Ishikawa (cell line): Measurements from ENCODE around the gene OPHN1.

Experiments
- CEBPB ChIP-seq: IDR thresholded peaks from 2 replicates; pipeline ENCODE4 v1.6.1; 2012
- CREB1 ChIP-seq: IDR thresholded peaks from 2 replicates; pipeline ENCODE4 v1.6.1; 2012; ENCODE audit warnings: low read depth
- EGR1 ChIP-seq: IDR thresholded peaks from 2 replicates; pipeline ENCODE4 v1.6.1; 2012
- EP300 ChIP-seq: IDR thresholded peaks from 2 replicates; pipeline ENCODE4 v1.6.1; 2012; ENCODE audit warnings: borderline replicate concordance
- FOXM1 ChIP-seq: IDR thresholded peaks from 2 replicates; pipeline ENCODE4 v1.6.1; 2012; ENCODE audit warnings: low read depth, borderline replicate concordance
- MAX ChIP-seq: IDR thresholded peaks from 2 replicates; pipeline ENCODE4 v1.6.1; 2012
- NFIC ChIP-seq: IDR thresholded peaks from 2 replicates; pipeline ENCODE4 v1.6.1; 2012
- RAD21 ChIP-seq: IDR thresholded peaks from 2 replicates; pipeline ENCODE4 v1.6.1; 2012; ENCODE audit warnings: low read depth
- TAF1 ChIP-seq: IDR thresholded peaks from 2 replicates; pipeline ENCODE4 v1.6.1; 2012; ENCODE audit warnings: low read depth, mild to moderate bottlenecking
- TCF12 ChIP-seq: IDR thresholded peaks from 2 replicates; pipeline ENCODE4 v1.6.1; 2012; ENCODE audit warnings: low read depth
- TEAD4 ChIP-seq: IDR thresholded peaks from 2 replicates; pipeline ENCODE4 v1.6.1; 2012
- USF1 ChIP-seq: IDR thresholded peaks from 2 replicates; pipeline ENCODE4 v1.6.1; 2012
- YY1 ChIP-seq: IDR thresholded peaks from 2 replicates; pipeline ENCODE4 v1.6.1; 2012; ENCODE audit warnings: low read depth
- ZBTB7A ChIP-seq: IDR thresholded peaks from 2 replicates; pipeline ENCODE4 v1.6.1; 2012; ENCODE audit warnings: low read depth
- TF ChIP-seq, protein P1 (sequence below): IDR thresholded peaks from 2 replicates; pipeline ENCODE4 v1.6.1; 2012; ENCODE audit warnings: low read depth, mild to moderate bottlenecking

OPHN1 gene

DNA sequence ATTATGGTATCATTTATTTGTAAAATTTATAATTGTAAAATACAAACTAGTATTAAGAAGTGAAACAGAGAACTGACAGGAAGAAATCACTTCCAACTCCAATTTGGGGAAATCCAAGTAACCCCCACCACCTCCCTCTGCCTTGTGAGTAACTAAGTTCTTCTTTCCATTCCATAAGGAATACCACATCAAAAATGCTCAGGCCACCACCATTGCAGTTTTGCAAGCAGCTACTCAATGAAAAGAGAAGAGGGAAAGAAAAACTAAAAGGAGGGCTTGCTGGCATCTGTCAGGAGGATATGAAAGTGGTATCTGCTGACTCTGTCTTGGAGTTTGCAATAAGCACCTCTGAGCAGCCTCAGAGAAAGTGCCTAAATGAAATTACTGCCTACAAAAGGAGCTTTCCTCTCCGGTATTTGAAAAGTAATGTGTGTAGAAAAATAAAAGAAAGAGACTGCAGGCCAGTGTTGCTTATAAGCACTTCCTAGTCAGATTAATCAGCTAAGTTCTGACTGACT, 228.7 kb downstream of the OPHN1 start:
- TF ChIP-seq FOXM1, result no peak
- no peak for TF ChIP-seq TEAD4
- TF ChIP-seq NFIC, result no peak
- no peak for TF ChIP-seq ZBTB7A
- TF ChIP-seq EGR1, result no peak
- no peak for TF ChIP-seq USF1

DNA sequence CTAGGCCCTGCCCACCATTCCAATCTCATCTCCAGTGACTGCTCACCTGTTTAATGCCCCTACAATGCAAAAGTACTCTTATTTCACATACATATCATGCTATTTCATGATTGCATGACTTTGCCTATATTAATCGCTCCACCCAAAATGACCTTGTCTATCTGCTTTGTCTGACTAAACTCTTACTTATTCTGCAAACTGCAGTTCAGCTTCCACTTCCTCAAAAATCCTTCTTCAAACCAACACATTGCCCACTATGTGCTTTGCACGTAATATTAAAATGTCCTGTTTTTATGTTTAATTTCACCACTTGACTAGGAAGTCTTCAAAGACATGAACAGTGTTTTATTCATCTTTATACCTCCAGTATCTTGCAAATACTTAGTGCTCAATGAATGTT, 229.6 kb downstream of the OPHN1 start:
- TF ChIP-seq USF1 (no peak), FOXM1 (no peak), CREB1 (no peak), EGR1 (no peak), MAX (no peak), TEAD4 (no peak)

DNA sequence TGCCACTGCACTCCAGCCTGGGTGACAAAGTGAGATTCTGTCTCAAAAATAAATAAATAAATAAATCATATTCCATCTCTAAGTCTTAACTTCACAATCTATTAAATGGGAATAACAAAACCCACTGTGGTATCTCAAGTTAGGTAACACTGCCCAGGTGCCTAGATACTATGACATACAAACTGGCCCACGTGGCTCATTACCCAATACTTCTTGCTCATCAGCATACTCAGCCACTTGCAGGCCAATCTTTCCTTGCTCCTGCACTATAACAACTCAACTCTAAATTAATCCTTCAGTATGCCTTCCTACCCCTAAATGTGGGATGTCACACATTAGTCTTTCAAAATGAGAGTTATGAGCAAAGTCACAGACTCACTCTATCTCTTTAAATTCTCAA, 230.1 kb downstream of the OPHN1 start:
- no peak for TF ChIP-seq CREB1
- no peak for TF ChIP-seq MAX
- TF ChIP-seq NFIC, result no peak
- TF ChIP-seq USF1, result no peak
- TF ChIP-seq, protein P1, sequence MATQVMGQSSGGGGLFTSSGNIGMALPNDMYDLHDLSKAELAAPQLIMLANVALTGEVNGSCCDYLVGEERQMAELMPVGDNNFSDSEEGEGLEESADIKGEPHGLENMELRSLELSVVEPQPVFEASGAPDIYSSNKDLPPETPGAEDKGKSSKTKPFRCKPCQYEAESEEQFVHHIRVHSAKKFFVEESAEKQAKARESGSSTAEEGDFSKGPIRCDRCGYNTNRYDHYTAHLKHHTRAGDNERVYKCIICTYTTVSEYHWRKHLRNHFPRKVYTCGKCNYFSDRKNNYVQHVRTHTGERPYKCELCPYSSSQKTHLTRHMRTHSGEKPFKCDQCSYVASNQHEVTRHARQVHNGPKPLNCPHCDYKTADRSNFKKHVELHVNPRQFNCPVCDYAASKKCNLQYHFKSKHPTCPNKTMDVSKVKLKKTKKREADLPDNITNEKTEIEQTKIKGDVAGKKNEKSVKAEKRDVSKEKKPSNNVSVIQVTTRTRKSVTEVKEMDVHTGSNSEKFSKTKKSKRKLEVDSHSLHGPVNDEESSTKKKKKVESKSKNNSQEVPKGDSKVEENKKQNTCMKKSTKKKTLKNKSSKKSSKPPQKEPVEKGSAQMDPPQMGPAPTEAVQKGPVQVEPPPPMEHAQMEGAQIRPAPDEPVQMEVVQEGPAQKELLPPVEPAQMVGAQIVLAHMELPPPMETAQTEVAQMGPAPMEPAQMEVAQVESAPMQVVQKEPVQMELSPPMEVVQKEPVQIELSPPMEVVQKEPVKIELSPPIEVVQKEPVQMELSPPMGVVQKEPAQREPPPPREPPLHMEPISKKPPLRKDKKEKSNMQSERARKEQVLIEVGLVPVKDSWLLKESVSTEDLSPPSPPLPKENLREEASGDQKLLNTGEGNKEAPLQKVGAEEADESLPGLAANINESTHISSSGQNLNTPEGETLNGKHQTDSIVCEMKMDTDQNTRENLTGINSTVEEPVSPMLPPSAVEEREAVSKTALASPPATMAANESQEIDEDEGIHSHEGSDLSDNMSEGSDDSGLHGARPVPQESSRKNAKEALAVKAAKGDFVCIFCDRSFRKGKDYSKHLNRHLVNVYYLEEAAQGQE, result no peak
- no peak for TF ChIP-seq EP300
- TF ChIP-seq TAF1, result no peak

DNA sequence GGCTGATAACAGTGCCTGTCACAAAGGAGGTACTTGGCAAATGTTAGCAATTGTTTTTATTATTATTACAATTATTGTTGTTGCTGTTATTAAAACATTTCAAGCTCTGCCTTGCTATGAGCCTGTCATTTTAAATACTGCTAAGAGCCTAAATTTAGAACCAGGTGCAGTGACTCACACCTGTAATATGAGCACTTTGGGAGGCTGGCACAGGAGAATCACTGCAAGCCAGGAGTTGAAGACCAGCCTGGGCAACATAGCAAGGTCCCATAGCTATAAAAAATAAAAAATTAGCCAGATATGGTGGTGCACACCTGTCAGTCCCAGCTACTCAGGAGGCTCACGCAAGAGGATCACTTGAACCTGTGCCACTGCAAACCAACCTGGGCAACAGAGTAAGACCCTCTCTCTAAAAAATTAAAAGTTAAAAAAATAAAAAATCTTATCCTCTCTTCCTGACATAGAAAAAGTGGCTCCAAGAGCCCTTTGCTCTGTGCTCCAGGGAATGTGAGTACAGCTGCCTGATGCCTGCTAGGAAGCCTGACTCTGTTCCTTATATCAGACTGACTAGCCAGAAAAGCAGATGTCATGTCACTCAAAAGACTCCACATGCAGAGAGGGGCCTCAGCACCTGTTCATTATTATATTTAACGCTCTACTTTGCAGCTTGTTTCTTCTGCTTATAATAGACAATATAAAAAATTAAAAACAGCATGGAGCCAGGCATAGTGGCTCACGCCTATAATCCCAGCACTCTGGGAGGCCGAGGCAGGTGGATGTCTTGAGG, 234.0 kb downstream of the OPHN1 start:
- no peak for TF ChIP-seq EP300
- no peak for TF ChIP-seq MAX
- no peak for TF ChIP-seq ZBTB7A
- TF ChIP-seq, protein P1, result no peak
- no peak for TF ChIP-seq TEAD4
- TF ChIP-seq RAD21, result no peak
- no peak for TF ChIP-seq CEBPB
- no peak for TF ChIP-seq TCF12
- TF ChIP-seq USF1, result no peak
- no peak for TF ChIP-seq CREB1
- TF ChIP-seq NFIC, result no peak
- no peak for TF ChIP-seq TAF1
- TF ChIP-seq FOXM1, result no peak
- TF ChIP-seq YY1, result no peak
- no peak for TF ChIP-seq EGR1
